ENCODE measurements around the gene AKAP9.
"Not testable (repeated sequence)": the region's sequence is repeated elsewhere in the genome, so short reads cannot be mapped to it uniquely, and the experiment has no call there.

DNA sequence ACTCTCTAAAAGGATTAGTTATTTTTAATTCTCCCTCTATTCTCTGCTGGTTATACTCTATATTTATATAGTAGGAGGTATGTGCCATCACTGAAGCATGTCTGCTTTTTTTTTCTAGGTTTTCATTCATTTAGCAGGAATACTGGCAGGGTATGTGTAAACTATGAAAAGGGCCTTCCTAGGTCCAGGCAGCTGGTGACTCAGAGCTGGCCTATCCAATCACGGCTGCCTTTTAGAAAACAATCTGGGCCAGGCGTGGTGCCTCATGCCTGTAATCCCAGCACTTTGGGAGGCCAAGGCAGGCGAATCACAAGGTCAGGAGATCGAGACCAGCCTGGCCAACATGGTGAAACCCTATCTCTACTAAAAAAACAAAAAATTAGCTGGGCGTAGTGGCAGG lies 162.2 kb downstream of the AKAP9 start:
- TF ChIP-seq, protein P1, sequence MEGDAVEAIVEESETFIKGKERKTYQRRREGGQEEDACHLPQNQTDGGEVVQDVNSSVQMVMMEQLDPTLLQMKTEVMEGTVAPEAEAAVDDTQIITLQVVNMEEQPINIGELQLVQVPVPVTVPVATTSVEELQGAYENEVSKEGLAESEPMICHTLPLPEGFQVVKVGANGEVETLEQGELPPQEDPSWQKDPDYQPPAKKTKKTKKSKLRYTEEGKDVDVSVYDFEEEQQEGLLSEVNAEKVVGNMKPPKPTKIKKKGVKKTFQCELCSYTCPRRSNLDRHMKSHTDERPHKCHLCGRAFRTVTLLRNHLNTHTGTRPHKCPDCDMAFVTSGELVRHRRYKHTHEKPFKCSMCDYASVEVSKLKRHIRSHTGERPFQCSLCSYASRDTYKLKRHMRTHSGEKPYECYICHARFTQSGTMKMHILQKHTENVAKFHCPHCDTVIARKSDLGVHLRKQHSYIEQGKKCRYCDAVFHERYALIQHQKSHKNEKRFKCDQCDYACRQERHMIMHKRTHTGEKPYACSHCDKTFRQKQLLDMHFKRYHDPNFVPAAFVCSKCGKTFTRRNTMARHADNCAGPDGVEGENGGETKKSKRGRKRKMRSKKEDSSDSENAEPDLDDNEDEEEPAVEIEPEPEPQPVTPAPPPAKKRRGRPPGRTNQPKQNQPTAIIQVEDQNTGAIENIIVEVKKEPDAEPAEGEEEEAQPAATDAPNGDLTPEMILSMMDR (optimal IDR thresholded peaks at IDR 0.05 in 1 of 3, IDR thresholded peaks at IDR 0.05 in 1 of 3, conservative IDR thresholded peaks at IDR 0.05 in 1 of 3; ENCODE audit: extremely low read depth in 1 of 3, insufficient read depth in 2 of 3, low read length in 3 of 3), result not testable (repeated sequence)
- TF ChIP-seq EZH2 (IDR thresholded peaks at IDR 0.05; ENCODE audit: low read length), result not testable (repeated sequence)
